Stimulated activated CD8-positive, alpha-beta memory T cell treated with anti-CD3 and anti-CD28 coated beads, Interleukin-2, amount 100 ng/mL, for 1 hour (primary cell): Measurements from ENCODE around the gene WDR83.
"Not testable (repeated sequence)": the region's sequence is repeated elsewhere in the genome, so short reads cannot be mapped to it uniquely, and the experiment has no call there.

Source experiments
- DNase-seq, 2 donors: peaks; one replicate each; pipeline ENCODE4 v3.0.0-alpha.2; 2020; ENCODE audit warnings: low read depth in 2 of 2

WDR83 gene

GRCh38 chr19:12685831-12686230 is 19.2 kb downstream of the WDR83 start:
- DNase-seq, result no peak

- DNase-seq, result no peak
These were observed 21.0 kb downstream of the WDR83 start, which contains the start of gene GNG14 for GRCh38 chr19:12687496-12688196. TSS of gene GNG14 (plus strand) at chr19:12687998. CDS start at chr19:12688049, 51 bp downstream.

- DNase-seq, result no peak
These were observed 22.4 kb downstream of the WDR83 start for GRCh38 chr19:12689012-12689411.

- DNase-seq, result no peak
These were observed 23.1 kb downstream of the WDR83 start for GRCh38 chr19:12689581-12690216.

GRCh38 chr19:12692960-12693359 is 26.4 kb downstream of the WDR83 start:
- no peak for DNase-seq

- DNase-seq, result no peak
These were observed 28.0 kb downstream of the WDR83 start for GRCh38 chr19:12694641-12695040.

GRCh38 chr19:12695096-12695495 is 28.5 kb downstream of the WDR83 start:
- DNase-seq, result no peak

- no peak for DNase-seq
These were observed 28.9 kb downstream of the WDR83 start for GRCh38 chr19:12695514-12695913.

- DNase-seq, result no peak
These were observed 29.4 kb downstream of the WDR83 start for GRCh38 chr19:12695997-12696365.

GRCh38 chr19:12696366-12697335 is 30.0 kb downstream of the WDR83 start, which contains the start of gene FBXW9:
TSS of gene FBXW9 (minus strand) at chr19:12696631. CDS start at chr19:12696581, 50 bp downstream.
- peak; percentile 95 to 98 for DNase-seq

- not testable (repeated sequence) for DNase-seq
These were observed 30.8 kb downstream of the WDR83 start for GRCh38 chr19:12697425-12697824.

- no peak for DNase-seq
These were observed 31.5 kb downstream of the WDR83 start for GRCh38 chr19:12698138-12698537.

- DNase-seq, result no peak
These were observed 35.1 kb downstream of the WDR83 start for GRCh38 chr19:12701596-12702282.

GRCh38 chr19:12703046-12703445 is 36.4 kb downstream of the WDR83 start:
- DNase-seq, result no peak

GRCh38 chr19:12705169-12705568 is 38.6 kb downstream of the WDR83 start:
- DNase-seq, result no peak

- DNase-seq, result no peak
These were observed 39.2 kb downstream of the WDR83 start for GRCh38 chr19:12705654-12706331.

- DNase-seq, result no peak
These were observed 39.7 kb downstream of the WDR83 start for GRCh38 chr19:12706332-12706718.

- no peak for DNase-seq
These were observed 42.0 kb downstream of the WDR83 start for GRCh38 chr19:12708641-12709040.

- no peak for DNase-seq
These were observed 44.6 kb downstream of the WDR83 start for GRCh38 chr19:12711187-12711586.

- not testable (repeated sequence) for DNase-seq
These were observed 45.5 kb downstream of the WDR83 start for GRCh38 chr19:12712077-12712476.

- not testable (repeated sequence) for DNase-seq
These were observed 46.7 kb downstream of the WDR83 start for GRCh38 chr19:12713304-12713703.
